ENCODE data around the gene ARTN.

The ARTN gene

DNA sequence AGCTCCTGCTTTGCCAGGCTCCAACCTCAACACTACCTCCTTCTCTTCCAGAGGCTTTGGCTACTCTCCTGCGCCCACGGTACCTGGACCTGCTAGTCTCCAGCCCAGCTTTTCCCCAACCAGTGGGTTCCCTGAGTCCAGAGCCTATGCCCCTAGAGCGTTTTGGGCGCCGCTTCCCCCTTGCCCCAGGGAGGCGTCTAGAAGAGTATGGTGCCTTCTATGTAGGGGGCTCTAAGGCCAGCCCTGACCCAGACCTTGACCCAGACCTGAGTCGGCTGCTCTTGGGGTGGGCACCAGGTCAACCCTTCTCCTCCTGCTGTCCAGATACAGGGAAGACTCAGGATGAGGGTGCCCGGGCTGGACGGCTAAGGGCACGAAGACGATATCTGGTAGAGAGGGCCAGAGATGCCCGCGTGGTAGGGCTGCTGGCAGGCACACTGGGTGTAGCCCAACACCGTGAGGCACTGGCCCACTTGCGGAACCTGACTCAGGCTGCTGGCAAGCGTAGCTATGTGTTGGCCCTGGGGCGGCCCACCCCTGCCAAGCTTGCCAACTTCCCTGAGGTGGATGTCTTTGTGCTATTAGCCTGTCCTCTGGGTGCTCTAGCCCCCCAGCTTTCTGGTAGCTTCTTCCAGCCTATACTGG lies 37.9 kb downstream of the ARTN start:
- no peak for DNase-seq (ENCODE audit: low read depth)

DNA sequence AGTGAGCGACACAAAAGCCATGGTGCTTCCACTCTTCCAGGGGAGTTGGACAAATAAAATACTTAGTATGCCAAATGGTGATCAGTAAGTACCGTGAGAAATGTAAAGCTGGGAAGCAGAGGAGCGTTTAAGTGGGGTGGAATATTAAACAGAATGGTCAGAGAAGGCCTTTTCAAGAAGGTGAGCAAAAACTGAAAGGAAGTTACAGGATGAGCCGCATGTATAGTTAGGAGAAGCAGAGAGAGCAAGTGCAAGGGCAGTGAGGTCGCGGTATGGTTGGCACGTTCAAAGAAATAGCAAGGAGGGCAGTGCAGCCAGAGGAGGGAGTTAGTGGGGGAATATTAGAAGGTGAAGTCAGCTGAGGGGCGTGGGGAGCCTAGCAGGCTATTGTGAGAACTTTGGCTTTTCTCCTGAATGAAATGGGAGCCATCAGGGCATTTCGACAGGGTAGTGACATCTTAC lies 40.4 kb downstream of the ARTN start:
- DNase-seq (ENCODE audit: low read depth): no peak

DNA sequence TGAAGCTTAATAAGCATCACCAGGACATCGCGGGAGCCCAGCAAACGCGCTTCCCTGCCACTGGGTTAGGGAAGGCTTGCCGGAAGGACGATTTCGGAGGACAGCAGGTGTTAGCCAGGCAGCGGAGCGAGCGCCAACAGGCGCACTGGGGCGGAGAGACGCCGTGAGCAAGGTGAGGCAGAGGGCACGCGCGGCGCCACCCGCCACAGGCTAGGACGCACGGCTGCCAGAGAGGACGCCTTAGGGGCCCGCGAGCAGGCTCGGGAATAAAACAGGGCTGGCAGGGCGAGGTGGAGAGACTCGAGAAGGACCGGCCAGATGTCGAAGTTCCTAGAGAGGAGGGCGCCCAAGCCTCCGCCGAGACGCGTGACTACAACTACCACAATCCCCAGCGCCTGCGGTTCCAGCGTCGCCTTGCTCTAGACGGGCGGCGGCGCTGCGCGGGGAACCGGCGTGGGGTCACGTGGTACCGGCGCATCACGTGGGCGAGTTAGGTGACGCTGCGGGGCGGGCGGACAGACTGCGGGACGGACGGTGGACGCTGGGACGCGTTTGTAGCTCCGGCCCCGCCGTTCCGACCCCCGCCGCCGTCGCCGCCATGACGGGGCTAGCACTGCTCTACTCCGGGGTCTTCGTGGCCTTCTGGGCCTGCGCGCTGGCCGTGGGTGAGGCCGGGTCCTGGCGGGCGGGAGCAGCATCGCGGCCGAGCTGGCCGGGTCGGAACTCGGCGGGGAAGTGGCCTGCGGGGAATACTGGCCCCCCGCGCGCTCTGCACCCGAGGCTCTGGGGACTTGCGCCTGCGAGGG lies 41.0 kb downstream of the ARTN start, which contains the start of gene ATP6V0B:
Gene ATP6V0B (plus strand): TSS at position 518 of the 806 bp plus-strand sequence. CDS start 81 bp downstream, at position 599.
- DNase-seq (ENCODE audit: low read depth): peak; percentile 92

GRCh38 chr1:43975249-43975961 lies 41.8 kb downstream of the ARTN start:
- DNase-seq (ENCODE audit: low read depth): no peak

DNA sequence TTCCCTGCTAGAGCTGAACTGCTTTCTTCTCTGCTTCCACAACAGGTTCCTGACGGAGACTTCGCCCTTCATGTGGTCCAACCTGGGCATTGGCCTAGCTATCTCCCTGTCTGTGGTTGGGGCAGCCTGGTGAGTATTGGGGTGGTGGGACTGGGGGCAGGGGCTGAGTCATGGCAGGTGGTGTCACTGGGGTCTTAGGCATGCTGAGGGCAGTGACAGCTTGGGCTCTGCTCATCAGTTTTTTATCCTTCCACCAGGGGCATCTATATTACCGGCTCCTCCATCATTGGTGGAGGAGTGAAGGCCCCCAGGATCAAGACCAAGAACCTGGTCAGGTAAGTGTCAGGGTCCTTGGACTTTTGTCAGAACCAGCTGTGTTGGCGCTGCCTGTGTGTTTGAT lies 42.4 kb downstream of the ARTN start:
- no peak for DNase-seq (ENCODE audit: low read depth)

DNA sequence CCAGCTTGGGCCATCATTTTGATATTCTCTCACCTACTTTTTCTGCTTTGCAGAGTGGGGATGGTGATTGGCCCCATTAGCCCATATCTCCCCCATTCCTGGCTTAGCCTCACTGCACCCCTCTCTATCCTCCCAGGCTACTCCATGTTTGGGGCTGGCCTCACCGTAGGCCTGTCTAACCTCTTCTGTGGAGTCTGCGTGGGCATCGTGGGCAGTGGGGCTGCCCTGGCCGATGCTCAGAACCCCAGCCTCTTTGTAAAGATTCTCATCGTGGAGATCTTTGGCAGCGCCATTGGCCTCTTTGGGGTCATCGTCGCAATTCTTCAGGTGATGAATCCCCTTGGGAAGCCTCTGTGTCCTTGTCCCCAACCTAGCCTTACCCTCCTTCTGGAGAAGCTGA lies 43.3 kb downstream of the ARTN start:
- no peak for DNase-seq (ENCODE audit: low read depth)

DNA sequence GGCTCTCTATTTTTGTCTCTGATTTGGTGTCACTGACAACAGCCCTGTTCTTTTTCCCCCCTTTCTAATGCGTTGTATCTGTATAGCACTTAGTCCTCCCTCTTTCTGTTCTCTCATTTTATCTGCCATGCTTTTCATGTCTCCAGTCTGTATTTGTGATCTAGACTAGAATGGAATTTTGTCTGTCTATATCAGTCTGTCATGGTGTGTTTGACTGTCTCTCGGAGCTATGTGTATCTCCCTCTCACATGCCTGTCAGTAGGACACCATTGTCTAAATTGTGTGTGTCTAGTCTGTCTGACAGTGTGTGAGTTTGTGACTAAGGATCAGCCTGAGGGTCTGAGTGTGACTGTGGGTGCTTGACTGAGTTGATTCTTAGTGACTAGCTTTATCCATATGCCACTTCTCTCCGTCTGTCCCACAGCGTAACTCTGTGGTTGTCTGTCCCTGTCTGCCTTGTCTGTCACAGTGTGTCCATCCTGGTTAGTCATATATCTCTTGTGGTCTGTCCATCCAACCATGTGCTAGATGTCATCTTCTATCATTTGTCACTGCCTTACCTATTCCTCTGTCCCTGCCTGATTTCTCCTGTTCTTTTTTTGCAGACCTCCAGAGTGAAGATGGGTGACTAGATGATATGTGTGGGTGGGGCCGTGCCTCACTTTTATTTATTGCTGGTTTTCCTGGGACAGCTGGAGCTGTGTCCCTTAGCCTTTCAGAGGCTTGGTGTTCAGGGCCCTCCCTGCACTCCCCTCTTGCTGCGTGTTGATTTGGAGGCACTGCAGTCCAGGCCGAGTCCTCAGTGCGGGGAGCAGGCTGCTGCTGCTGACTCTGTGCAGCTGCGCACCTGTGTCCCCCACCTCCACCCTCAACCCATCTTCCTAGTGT lies 44.0 kb downstream of the ARTN start:
- no peak for DNase-seq (ENCODE audit: low read depth)

- no peak for DNase-seq (ENCODE audit: low read depth)
Observed at GRCh38 chr1:43978264-43978550, 44.6 kb downstream of the ARTN start.

DNA sequence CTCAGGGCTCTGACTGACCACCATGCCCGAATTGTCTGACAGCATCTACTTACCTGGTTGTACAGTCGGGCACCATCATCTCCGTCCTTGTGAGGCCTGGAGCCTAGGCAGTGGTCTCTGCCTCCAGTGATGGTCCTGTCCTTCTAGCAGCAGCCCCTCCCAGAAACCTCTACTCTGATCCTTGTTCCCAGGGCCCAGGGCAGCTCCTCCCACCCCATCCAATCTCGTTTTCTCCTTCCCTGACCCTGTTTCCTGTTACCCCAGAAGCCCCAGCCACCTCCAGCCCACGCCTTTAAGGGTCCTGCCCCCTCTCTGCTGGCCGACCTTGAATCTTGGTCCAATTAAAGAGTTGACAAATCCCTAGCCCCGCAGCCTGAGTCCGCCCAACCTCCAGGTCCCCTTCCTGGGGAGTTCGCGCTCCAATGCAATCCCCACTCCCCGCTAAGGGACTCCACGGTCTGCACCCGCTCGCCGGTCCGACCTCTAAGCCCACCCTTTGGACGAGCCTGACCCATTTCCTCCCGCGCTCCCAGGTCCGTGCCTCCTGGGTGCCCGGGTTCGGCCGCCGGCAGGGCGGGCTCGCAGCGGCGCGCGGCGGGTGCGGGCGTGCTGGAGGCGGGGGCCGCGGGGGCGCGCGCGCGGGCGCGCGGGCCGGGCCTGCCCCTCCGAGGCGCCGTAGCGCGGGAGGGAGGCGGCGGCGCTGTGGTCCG lies 45.1 kb downstream of the ARTN start, which contains the start of gene B4GALT2:
Gene B4GALT2 (plus strand): TSS at position 660 of the 710 bp plus-strand sequence. CDS start 1,951 bp downstream, outside the sequence.
- DNase-seq (ENCODE audit: low read depth): no peak

DNA sequence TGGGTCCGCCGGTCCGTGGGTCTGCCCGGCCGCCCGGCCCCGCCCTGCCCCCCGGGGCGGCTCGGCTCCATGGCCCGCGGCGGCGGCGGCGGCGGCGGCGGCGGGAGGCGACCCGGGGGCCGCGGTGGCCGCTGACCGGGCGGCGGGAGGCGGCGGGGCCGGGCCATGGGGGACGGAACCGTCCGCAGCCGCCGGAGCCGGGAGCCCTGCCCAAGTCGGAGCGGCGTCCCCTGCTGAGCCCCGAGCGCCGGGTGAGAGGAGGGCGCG lies 45.6 kb downstream of the ARTN start:
- no peak for DNase-seq (ENCODE audit: low read depth)

GRCh38 chr1:43979528-43980254 lies 46.1 kb downstream of the ARTN start:
- no peak for DNase-seq (ENCODE audit: low read depth)

- DNase-seq (ENCODE audit: low read depth): no peak
Observed at GRCh38 chr1:43980255-43981134, 46.9 kb downstream of the ARTN start.

GRCh38 chr1:43981135-43981491 lies 47.5 kb downstream of the ARTN start:
- no peak for DNase-seq (ENCODE audit: low read depth)

GRCh38 chr1:43981636-43982035 lies 48.0 kb downstream of the ARTN start:
- DNase-seq (ENCODE audit: low read depth): no peak

- DNase-seq (ENCODE audit: low read depth): no peak
Observed at GRCh38 chr1:43982241-43982640, 48.6 kb downstream of the ARTN start.

DNA sequence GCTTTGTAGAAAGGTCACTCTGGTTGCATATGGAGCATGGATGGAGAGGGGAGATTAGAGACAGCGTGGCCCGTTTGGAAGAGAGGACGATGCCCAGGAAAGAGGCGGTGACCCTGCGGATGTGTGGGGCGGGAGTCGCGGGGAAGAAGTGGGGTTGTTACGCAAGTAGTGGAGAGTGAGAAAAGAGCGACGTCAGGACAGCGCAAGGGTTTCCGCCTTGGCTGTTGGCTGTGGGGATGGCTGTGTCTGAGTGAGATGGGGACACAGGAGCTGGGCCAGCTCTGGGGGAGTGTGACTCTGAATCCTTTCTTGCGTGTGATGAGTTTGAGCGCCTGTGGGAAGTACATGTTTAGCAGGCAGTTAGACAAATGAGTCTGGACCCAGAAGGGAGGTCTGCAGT lies 49.2 kb downstream of the ARTN start:
- DNase-seq (ENCODE audit: low read depth): no peak

DNA sequence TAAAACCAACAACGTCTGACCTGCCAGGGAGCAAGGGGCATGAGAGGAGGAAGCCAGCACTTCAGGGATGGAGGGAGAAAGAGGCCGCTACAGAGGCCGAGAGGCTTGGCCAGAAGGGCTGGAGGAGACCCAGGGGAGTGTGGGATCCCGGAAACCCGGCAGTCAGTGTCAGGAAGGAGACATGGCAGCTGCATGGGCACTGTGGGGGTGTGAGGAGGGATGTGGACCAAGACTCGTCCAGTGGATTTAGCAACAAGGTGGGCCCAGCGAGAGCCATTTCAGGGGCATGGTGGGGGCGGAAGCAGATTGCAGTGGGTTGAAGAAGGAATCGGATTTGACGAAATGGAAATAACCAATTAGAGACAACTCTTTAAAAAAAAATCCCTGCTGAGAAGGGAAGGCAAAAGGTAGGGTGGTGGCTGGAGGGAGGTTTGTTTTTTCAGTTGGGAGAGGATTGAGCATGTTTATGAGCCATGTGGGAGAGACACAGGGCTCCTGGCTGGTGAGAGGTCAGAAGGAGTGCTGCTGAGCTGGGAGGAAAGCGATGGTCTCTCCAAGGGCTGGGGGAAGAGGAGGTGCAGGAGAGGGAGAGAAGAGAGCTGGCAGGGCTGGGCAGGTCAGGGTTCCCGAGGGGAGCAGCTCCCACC lies 49.8 kb downstream of the ARTN start:
- DNase-seq (ENCODE audit: low read depth): no peak

DNA sequence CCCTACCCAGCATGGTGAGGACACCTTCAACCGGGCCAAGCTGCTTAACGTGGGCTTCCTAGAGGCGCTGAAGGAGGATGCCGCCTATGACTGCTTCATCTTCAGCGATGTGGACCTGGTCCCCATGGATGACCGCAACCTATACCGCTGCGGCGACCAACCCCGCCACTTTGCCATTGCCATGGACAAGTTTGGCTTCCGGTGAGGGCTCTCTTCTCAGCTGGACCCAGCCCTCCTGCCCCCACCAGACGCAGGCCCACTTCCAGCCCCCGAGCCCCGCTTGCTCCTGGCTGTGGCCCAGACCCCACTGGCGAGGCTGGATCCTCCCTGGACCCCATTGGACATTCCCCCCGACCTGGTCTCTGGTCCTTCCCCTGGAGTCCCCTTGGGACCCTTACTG lies 51.3 kb downstream of the ARTN start:
- DNase-seq (ENCODE audit: low read depth): no peak

DNA sequence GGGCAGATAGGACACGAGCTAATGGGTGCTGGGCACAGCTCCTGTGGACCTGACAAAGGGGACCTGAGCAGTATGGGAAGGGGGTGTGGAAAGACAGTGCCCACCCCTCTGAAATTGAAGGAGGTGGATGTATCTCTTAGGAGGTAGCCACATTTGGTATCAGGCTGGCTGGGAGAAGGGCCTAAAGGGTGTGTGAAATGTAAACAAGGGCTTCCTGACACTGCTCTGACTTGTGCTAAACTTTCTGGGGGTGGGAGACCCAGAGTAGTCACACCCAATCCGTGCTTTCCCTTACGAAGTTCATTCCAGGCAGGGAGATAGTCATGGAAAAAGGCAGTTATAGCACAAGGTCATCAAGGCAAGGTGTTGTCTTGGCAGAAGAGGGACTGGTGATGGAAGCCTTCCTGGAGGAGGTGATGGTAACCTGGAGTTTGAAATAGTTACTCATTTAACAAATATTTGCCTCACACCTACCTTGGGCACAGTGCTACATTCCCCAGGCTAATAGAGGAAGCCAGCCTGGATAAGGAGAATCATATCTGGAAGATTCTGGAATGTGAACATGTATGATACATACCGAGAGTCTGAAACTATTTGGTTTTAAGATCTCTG lies 52.5 kb downstream of the ARTN start:
- DNase-seq (ENCODE audit: low read depth): no peak

Measured in stimulated activated CD4-positive, alpha-beta T cell treated with anti-CD3 and anti-CD28 coated beads, Interleukin-2, amount 100 ng/mL, for 4 hours (primary cell).